NB4 (cell line): ENCODE measurements around the gene PPFIBP2.

Experiments used
- CTCF ChIP-seq: IDR thresholded peaks from one replicate; pipeline ENCODE4 v1.5.1; 2012; ENCODE audit warnings: low read depth, low read length
- POLR2A ChIP-seq: IDR thresholded peaks from 2 replicates; pipeline ENCODE4 v1.6.1; 2011; ENCODE audit warnings: mild to moderate bottlenecking; ENCODE audit not compliant: insufficient read length; ENCODE audit errors: extremely low read depth
- TF ChIP-seq, protein P1 (sequence below): IDR thresholded peaks from 2 replicates; pipeline ENCODE4 v1.6.1; 2011; ENCODE audit warnings: low read depth, low read length

- TF ChIP-seq CTCF (peak; percentile 56), POLR2A (peak; percentile 74)
- TF ChIP-seq, protein P1, sequence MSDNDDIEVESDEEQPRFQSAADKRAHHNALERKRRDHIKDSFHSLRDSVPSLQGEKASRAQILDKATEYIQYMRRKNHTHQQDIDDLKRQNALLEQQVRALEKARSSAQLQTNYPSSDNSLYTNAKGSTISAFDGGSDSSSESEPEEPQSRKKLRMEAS: peak; percentile 70
Observed at GRCh38 chr11:7513234-7514098, at the start of gene PPFIBP2.
